Tibial artery (tissue), 4 donors: ENCODE measurements around the gene GNPTG.

Experiments
- DNase-seq, 2 donors: peaks; one replicate each; pipeline ENCODE4 v3.0.0-alpha.2; 2019
- H3K27ac ChIP-seq, 2 donors: fragments of 200-600 bp; sonication (generic) in 1 of 2; 1 replicate in 1 of 2; 2 replicates in 1 of 2; pipeline ENCODE4 v1.5.1; 2018 to 2019; ENCODE audit warnings: mild to moderate bottlenecking in 1 of 2
- H3K27me3 ChIP-seq, 2 donors: fragments of 200-600 bp; sonication (generic) in 1 of 2; one replicate each; pipeline versions ENCODE4 v1.5.1 to v1.6.0; 2016 to 2019
- H3K36me3 ChIP-seq, 3 donors: fragments of 200-600 bp; sonication (generic) in 2 of 3; one replicate each; pipeline ENCODE4 v1.5.1; 2016 to 2019; ENCODE audit warnings: mild to moderate bottlenecking in 2 of 3
- H3K4me1 ChIP-seq, 4 donors: fragments of 200-600 bp; sonication (generic) in 2 of 4; 1 replicate in 3 of 4; 2 replicates in 1 of 4; pipeline ENCODE4 v1.5.1; 2016 to 2019
- H3K4me3 ChIP-seq, 2 donors: fragments of 200-600 bp; sonication (generic) in 1 of 2; 1 replicate in 1 of 2; 2 replicates in 1 of 2; pipeline ENCODE4 v1.5.1; 2018 to 2019; ENCODE audit warnings: mild to moderate bottlenecking in 2 of 2
- H3K9me3 ChIP-seq, 3 donors: fragments of 200-600 bp; sonication (generic) in 1 of 3; one replicate each; pipeline ENCODE4 v1.5.1; 2016 to 2019
- intact Hi-C: fragments of 100-400 bp; cut with DNase I; formaldehyde crosslinking; loops from one replicate; pipeline ENCODE4 v1.15.0; 2023; ENCODE audit warnings: low total_unique reads
- TF ChIP-seq, protein P1 (sequence below), 2 experiments: fragments of 200-600 bp in 1 of 2; fragments of 450-650 bp in 1 of 2; IDR thresholded peaks; one replicate each; pipeline ENCODE4 v1.5.1; 2017 to 2019; ENCODE audit warnings: antibody characterized with exemption in 2 of 2, mild to moderate bottlenecking in 1 of 2, moderate library complexity in 1 of 2

GNPTG gene

DNA sequence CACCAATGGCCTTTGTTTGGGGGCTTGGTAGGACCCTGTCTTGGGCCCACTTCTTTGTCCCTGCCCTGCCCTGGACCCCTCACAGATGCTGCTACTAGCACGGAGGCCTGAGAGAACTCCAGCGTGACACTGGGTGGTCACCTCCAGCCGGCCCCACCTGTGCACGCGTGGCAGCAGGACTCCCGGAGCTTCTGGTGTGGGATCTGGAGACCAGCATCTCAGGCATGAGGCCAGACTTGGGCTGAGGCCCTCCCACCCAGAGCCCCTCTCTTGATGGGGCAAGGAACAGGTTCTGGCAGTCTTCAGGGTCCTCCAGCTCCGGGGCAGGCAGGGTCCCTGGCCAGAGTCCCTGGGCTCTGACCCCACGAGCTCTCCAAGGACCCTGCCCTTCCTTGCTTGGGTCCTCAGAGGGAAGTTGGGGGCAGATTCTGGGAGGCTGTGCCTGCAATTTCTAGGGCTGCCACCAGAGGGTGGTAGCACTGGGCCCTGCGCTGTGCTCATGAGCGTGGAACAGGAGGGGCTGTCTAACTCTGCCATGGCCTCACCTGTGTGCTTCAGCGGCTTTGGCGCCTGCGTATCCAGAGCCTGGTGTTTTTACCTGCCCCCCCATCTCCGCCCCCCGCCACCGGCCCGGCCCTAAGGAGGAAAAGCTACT lies 21.3 kb upstream of the GNPTG start:
- TF ChIP-seq, protein P1, sequence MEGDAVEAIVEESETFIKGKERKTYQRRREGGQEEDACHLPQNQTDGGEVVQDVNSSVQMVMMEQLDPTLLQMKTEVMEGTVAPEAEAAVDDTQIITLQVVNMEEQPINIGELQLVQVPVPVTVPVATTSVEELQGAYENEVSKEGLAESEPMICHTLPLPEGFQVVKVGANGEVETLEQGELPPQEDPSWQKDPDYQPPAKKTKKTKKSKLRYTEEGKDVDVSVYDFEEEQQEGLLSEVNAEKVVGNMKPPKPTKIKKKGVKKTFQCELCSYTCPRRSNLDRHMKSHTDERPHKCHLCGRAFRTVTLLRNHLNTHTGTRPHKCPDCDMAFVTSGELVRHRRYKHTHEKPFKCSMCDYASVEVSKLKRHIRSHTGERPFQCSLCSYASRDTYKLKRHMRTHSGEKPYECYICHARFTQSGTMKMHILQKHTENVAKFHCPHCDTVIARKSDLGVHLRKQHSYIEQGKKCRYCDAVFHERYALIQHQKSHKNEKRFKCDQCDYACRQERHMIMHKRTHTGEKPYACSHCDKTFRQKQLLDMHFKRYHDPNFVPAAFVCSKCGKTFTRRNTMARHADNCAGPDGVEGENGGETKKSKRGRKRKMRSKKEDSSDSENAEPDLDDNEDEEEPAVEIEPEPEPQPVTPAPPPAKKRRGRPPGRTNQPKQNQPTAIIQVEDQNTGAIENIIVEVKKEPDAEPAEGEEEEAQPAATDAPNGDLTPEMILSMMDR (IDR thresholded peaks at IDR 0.05) = no peak
- Histone ChIP-seq H3K27ac (no peak overlapping the region), H3K9me3 (peaks cover 0 to 9% (median 8%) of the 10 kb centered on the region in 3 donors), H3K36me3 (peaks cover 2 to 26% (median 5%) of the 10 kb centered on the region in 3 donors), H3K4me3 (no peak overlapping the region), H3K4me1 (peaks cover 0 to 38% (median 30%) of the 10 kb centered on the region in 4 donors), H3K27me3 (peaks cover 13 to 57% of the 10 kb centered on the region in 2 donors)
- intact Hi-C loops = no loop called here
- DNase-seq = no peak

DNA sequence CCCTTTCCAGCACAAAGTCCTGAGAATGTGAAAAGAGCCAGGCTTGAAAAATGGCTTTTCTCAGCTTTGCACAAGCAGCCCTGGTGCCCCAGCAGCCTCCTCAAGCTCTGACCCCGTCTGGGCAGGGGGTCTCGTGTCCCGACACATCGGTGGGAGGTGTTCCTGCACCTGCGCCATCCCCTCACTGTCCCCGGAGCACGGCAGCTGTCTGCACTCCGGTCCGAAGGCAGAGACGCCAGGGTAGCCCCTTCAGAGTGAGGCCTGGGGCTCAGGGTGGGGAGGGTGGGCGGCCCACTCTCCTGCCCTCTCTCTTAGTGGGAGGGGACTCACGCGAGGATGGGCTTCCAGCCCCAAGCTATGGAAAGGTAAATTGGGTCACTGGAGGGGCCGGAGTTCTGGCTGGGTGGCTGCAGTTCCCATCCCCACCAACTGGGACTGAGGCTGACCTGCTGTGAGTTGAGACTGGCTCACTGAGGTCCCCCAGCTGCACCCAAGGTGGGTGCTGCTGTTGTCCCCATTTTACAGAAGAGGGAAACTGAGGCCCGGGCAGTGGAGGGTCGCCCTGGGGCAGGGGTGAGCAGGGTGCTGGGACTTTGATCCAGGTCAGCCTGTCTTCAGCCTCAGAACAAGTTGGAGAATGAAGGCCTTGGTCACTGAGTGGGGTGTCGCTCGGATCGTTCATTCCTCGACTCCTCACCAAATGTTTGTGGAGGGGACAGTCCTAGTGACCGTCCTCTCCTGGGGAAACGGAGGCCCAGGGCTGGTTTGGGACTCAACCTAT lies 20.6 kb upstream of the GNPTG start:
- Histone ChIP-seq H3K27ac (no peak overlapping the region), H3K4me3 (peak overlapping the region; percentile 8 to 28), H3K9me3 (peaks cover 0 to 9% (median 8%) of the 10 kb centered on the region in 3 donors), H3K36me3 (peaks cover 0 to 18% (median 0%) of the 10 kb centered on the region in 3 donors), H3K4me1 (peaks cover 0 to 38% (median 30%) of the 10 kb centered on the region in 4 donors), H3K27me3 (peaks cover 13 to 64% of the 10 kb centered on the region in 2 donors)
- no peak for DNase-seq
- TF ChIP-seq, protein P1 (IDR thresholded peaks at IDR 0.05) = no peak
- intact Hi-C loops = no loop called here

DNA sequence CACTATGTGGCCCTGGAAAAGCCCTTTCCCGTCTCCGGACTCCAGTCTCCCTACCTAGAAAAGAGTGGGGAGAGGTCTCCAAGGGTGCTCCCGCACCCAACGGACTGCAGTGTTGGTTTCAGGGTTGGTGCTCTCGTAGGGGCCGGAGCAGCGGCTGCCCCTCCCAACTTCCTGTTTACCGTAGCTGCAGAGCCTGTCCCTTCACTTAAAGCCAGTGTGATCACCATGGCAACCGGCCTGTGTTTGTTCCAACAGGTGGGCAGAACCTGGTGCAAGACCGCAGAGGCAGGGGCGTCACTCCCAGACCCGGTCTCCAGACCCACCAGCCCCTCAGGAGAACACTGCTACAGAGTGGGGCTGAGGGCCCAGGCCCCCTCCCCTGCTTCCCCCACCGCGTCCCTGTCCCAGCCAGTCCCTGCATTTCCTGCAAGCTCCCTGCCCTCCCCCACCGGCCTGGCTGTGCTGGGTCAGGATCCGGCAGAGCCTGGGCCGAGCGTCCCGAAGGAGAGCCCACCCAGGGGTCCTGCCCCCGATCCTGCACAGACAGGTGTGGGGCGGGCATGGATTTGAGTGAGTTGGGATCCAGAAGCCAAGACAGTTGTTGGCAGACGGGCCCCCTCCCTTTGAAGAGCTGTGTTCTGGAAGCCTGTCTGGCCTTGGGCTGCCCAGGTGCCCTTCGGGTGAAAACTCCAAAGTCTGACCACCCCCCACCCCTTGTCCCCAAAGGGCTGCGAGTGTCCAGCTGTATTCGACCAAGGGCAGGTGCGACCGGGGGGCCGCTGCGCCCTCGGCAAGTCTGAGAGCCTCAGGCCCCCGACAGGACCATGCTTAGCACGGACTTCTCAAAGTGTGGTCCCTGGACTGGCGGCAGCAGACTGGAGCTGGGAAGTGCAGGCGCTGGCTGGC lies 19.8 kb upstream of the GNPTG start:
- DNase-seq = no peak
- Histone ChIP-seq H3K9me3 (peaks cover 0 to 9% (median 8%) of the 10 kb centered on the region in 3 donors), H3K4me3 (peak overlapping the region; percentile 24 to 28), H3K27ac (no peak overlapping the region), H3K36me3 (peaks cover 0 to 10% (median 0%) of the 10 kb centered on the region in 3 donors), H3K4me1 (peaks cover 0 to 38% (median 30%) of the 10 kb centered on the region in 4 donors), H3K27me3 (peaks cover 13 to 73% of the 10 kb centered on the region in 2 donors)
- intact Hi-C loops = no loop called here
- TF ChIP-seq, protein P1 (IDR thresholded peaks at IDR 0.05) = no peak

DNA sequence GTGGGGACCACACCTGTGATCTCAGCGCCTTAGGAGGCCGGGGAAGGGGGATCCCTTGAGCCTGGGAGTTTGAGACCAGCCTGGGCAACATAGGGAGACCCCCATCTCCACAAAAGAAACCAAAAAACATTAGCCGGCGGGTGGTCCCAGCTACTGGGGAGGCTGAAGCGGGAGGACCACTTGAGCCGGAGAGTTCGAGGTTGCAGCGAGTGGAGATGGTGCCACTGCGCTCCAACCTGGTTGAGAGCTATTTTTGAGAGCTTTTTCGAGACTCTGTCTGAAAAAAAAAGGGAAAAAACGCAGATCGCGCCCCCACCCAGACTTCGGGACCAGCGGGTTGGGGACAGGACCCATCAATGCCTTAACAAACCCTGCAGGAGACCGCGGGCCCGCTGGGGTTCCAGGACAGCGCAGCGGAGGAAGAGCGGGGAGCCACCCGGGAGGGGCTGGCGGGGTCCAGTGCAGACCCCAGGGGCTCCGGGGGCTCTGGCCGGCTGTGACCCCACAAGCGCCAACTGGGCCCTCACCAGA lies 19.0 kb upstream of the GNPTG start:
- intact Hi-C loops = no loop called here
- Histone ChIP-seq H3K9me3 (peaks cover 0 to 9% (median 8%) of the 10 kb centered on the region in 3 donors), H3K4me3 (peak overlapping the region; percentile 24 to 35), H3K27ac (no peak overlapping the region), H3K27me3 (peaks cover 13 to 80% of the 10 kb centered on the region in 2 donors), H3K4me1 (peaks cover 0 to 38% (median 30%) of the 10 kb centered on the region in 4 donors), H3K36me3 (peaks cover 0 to 3% (median 0%) of the 10 kb centered on the region in 3 donors)
- TF ChIP-seq, protein P1 (IDR thresholded peaks at IDR 0.05) = no peak
- no peak for DNase-seq
